CD4-positive, alpha-beta T cell (primary cell): ENCODE measurements around the gene JAKMIP2. TPM values are rescaled to one million over a fixed set of nuclear protein-coding genes. Genes with fewer than 3 reads are reported as not detected.
"Not testable (repeated sequence)": the region's sequence is repeated elsewhere in the genome, so short reads cannot be mapped to it uniquely, and the experiment has no call there.

Experiments used
- ATAC-seq: fragments of 200-7000 bp; cut with Tn5 transposase; one replicate; pipeline ENCODE4 v1.10.0; 2022; ENCODE audit warnings: mild to moderate bottlenecking; ENCODE audit not compliant: poor library complexity
- CTCF ChIA-PET: fragments of 350-600 bp; sonication (Branson Sonifier 250); formaldehyde crosslinking; loops from one replicate; lab custom pipeline; 2021; ENCODE audit warnings: antibody characterized with exemption, inconsistent platforms; lab: Charles Lee
- POLR2A ChIA-PET: fragments of 350-600 bp; sonication (Branson Sonifier 250); formaldehyde crosslinking; loops from one replicate; lab custom pipeline; 2021; ENCODE audit warnings: antibody characterized with exemption, inconsistent platforms; lab: Charles Lee
- DNase-seq, 14 experiments: peaks; one replicate each; pipeline ENCODE4 v3.0.0-alpha.2; 2013 to 2020; ENCODE audit warnings: mixed read lengths in 2 of 14
- H3K27ac ChIP-seq, 2 donors: one replicate each; pipeline versions ENCODE4 v1.5.1 to v1.7.0; 2013; ENCODE audit warnings: low read length in 2 of 2, low read depth in 1 of 2, mild to moderate bottlenecking in 1 of 2
- H3K27me3 ChIP-seq, 2 experiments: 1 replicate in 1 of 2; 2 replicates in 1 of 2; pipeline versions ENCODE4 v1.6.1 to v1.7.0; 2013; ENCODE audit warnings: low read length in 2 of 2, control low read depth in 1 of 2, mild to moderate bottlenecking in 1 of 2, moderate library complexity in 1 of 2; ENCODE audit not compliant: insufficient read depth in 2 of 2, control insufficient read depth in 1 of 2
- H3K36me3 ChIP-seq: one replicate; pipeline ENCODE4 v1.6.1; 2013; ENCODE audit warnings: low read length, control low read depth; ENCODE audit not compliant: insufficient read depth
- H3K4me1 ChIP-seq: one replicate; pipeline ENCODE4 v1.6.1; 2013; ENCODE audit warnings: low read length, control low read depth; ENCODE audit not compliant: insufficient read depth
- H3K4me3 ChIP-seq: one replicate; pipeline ENCODE4 v1.5.1; 2013; ENCODE audit warnings: mild to moderate bottlenecking, low read length, moderate library complexity
- H3K9me3 ChIP-seq, 2 experiments: 1 replicate in 1 of 2; 2 replicates in 1 of 2; pipeline versions ENCODE4 v1.6.1 to v1.7.0; 2013; ENCODE audit warnings: low read length in 2 of 2, mild to moderate bottlenecking in 2 of 2, control low read depth in 1 of 2, moderate library complexity in 1 of 2; ENCODE audit not compliant: control insufficient read depth in 1 of 2, insufficient read depth in 1 of 2
- H3K27ac Mint-ChIP-seq: one replicate; pipeline ENCODE4 v1.8.0; 2020; ENCODE audit warnings: mixed read lengths
- H3K27me3 Mint-ChIP-seq: one replicate; pipeline ENCODE4 v1.8.0; 2021; ENCODE audit warnings: mixed read lengths
- H3K36me3 Mint-ChIP-seq: one replicate; pipeline ENCODE4 v1.8.0; 2021; ENCODE audit warnings: low read depth, mixed read lengths
- H3K4me1 Mint-ChIP-seq: one replicate; pipeline ENCODE4 v1.8.0; 2021; ENCODE audit warnings: low read depth, mixed read lengths
- H3K4me3 Mint-ChIP-seq: one replicate; pipeline ENCODE4 v1.8.0; 2020; ENCODE audit warnings: mild to moderate bottlenecking, mixed read lengths
- H3K9me3 Mint-ChIP-seq: one replicate; pipeline ENCODE4 v1.8.0; 2020; ENCODE audit warnings: mixed read lengths
- CTCF ChIP-seq: fragments of 200-600 bp; IDR thresholded peaks from one replicate; pipeline ENCODE4 v1.8.0; 2022; ENCODE audit warnings: antibody characterized with exemption, mild to moderate bottlenecking
- intact Hi-C, 2 experiments: fragments of 100-400 bp; cut with DNase I in 1 of 2; cut with micrococcal nuclease in 1 of 2; formaldehyde crosslinking; loops; one replicate each; pipeline versions ENCODE4 v1.15.1 to v1.9.0; 2023 to 2025; cut with DNase I, micrococcal nuclease
- total RNA-seq, 174 experiments: library from RNA in 2 of 174; stranded (reverse) in 2 of 174; gene quantifications; one replicate each; pipeline ENCODE4 v1.2.3 and lab custom pipeline; 2021 to 2026

The JAKMIP2 gene
- total RNA-seq, 2 experiments from 2014 or later: 0.74 to 1.3 TPM

GRCh38 chr5:147590096-147590495 is 192.4 kb downstream of the JAKMIP2 start:
- H3K9me3 ChIP-seq: no peaks in the 10 kb centered on the region
- no peaks in the 10 kb centered on the region for H3K4me1 Mint-ChIP-seq
- H3K36me3 Mint-ChIP-seq: no peaks in the 10 kb centered on the region
- H3K9me3 Mint-ChIP-seq: no peaks in the 10 kb centered on the region
- ChIA-PET CTCF (no interaction called here), POLR2A (no interaction called here)
- no peak for ATAC-seq
- H3K27me3 ChIP-seq: no peaks in the 10 kb centered on the region
- H3K27me3 Mint-ChIP-seq: no peaks in the 10 kb centered on the region
- H3K4me3 Mint-ChIP-seq: no peak overlapping the region
- intact Hi-C loops: no loop called here
- no peaks in the 10 kb centered on the region for H3K4me1 ChIP-seq
- no peak overlapping the region for H3K27ac Mint-ChIP-seq
- H3K4me3 ChIP-seq: no peak overlapping the region
- no peaks in the 10 kb centered on the region for H3K36me3 ChIP-seq
- no peak for DNase-seq
- TF ChIP-seq CTCF: no peak
- no peak overlapping the region for H3K27ac ChIP-seq

GRCh38 chr5:147586832-147587231 is 195.7 kb downstream of the JAKMIP2 start:
- Histone ChIP-seq H3K4me3 (no peak overlapping the region), H3K4me1 (no peaks in the 10 kb centered on the region), H3K9me3 (no peaks in the 10 kb centered on the region), H3K27me3 (no peaks in the 10 kb centered on the region), H3K27ac (no peak overlapping the region), H3K36me3 (no peaks in the 10 kb centered on the region)
- POLR2A ChIA-PET: no interaction called here
- H3K4me3 Mint-ChIP-seq: no peak overlapping the region
- no peaks in the 10 kb centered on the region for H3K36me3 Mint-ChIP-seq
- no peak for TF ChIP-seq CTCF
- H3K27me3 Mint-ChIP-seq: no peaks in the 10 kb centered on the region
- H3K9me3 Mint-ChIP-seq: no peaks in the 10 kb centered on the region
- no peak overlapping the region for H3K27ac Mint-ChIP-seq
- intact Hi-C loops: no loop called here
- CTCF ChIA-PET: no interaction called here
- no peaks in the 10 kb centered on the region for H3K4me1 Mint-ChIP-seq
- ATAC-seq: no peak
- no peak for DNase-seq

GRCh38 chr5:147586221-147586620 is 196.3 kb downstream of the JAKMIP2 start:
- Histone ChIP-seq H3K27ac (no peak overlapping the region), H3K36me3 (no peaks in the 10 kb centered on the region), H3K4me3 (no peak overlapping the region), H3K27me3 (no peaks in the 10 kb centered on the region), H3K4me1 (no peaks in the 10 kb centered on the region), H3K9me3 (no peaks in the 10 kb centered on the region)
- Mint-ChIP-seq H3K36me3 (no peaks in the 10 kb centered on the region), H3K4me1 (no peaks in the 10 kb centered on the region), H3K27ac (no peak overlapping the region), H3K9me3 (no peaks in the 10 kb centered on the region), H3K4me3 (no peak overlapping the region), H3K27me3 (no peaks in the 10 kb centered on the region)
- no peak for DNase-seq
- no peak for TF ChIP-seq CTCF
- ChIA-PET POLR2A (no interaction called here), CTCF (no interaction called here)
- intact Hi-C loops: no loop called here
- no peak for ATAC-seq

GRCh38 chr5:147582272-147582671 is 200.3 kb downstream of the JAKMIP2 start:
- H3K27ac ChIP-seq, DNase-seq, H3K27me3 ChIP-seq, H3K9me3 ChIP-seq, intact Hi-C loops, H3K4me3 ChIP-seq, H3K9me3 Mint-ChIP-seq, H3K36me3 Mint-ChIP-seq, H3K4me1 Mint-ChIP-seq, H3K4me3 Mint-ChIP-seq, H3K27ac Mint-ChIP-seq, CTCF ChIA-PET, POLR2A ChIA-PET, H3K36me3 ChIP-seq, H3K4me1 ChIP-seq, ATAC-seq: not testable (repeated sequence)
- H3K27me3 Mint-ChIP-seq: peaks cover 10% of the 10 kb centered on the region

GRCh38 chr5:147580418-147580817 is 202.1 kb downstream of the JAKMIP2 start:
- intact Hi-C loops, POLR2A ChIA-PET, H3K36me3 Mint-ChIP-seq, H3K4me3 Mint-ChIP-seq, H3K4me1 ChIP-seq, H3K4me3 ChIP-seq, CTCF ChIA-PET, H3K36me3 ChIP-seq, H3K9me3 Mint-ChIP-seq, ATAC-seq, H3K27ac Mint-ChIP-seq, DNase-seq, H3K4me1 Mint-ChIP-seq, H3K27ac ChIP-seq, H3K9me3 ChIP-seq, H3K27me3 ChIP-seq: not testable (repeated sequence)
- H3K27me3 Mint-ChIP-seq: peaks cover 11% of the 10 kb centered on the region
